Mesothelial cell of epicardium (in vitro differentiated cells): Measurements from ENCODE around the gene INSIG2. TPM values are rescaled to one million over a fixed set of nuclear protein-coding genes. Genes with fewer than 3 reads are reported as not detected.

Source experiments
- DNase-seq, 2 experiments: peaks; one replicate each; pipeline ENCODE4 v3.0.0; 2021; ENCODE audit warnings: low spot score in 2 of 2; ENCODE audit not compliant: unreplicated experiment in 2 of 2
- H3K27ac Mint-ChIP-seq: 2 replicates; pipeline ENCODE4 v1.8.0; 2021; ENCODE audit warnings: mixed read lengths
- H3K27me3 Mint-ChIP-seq: 2 replicates; pipeline ENCODE4 v1.8.0; 2021; ENCODE audit warnings: low read depth, mixed read lengths
- H3K36me3 Mint-ChIP-seq: 2 replicates; pipeline ENCODE4 v1.8.0; 2021; ENCODE audit warnings: mixed read lengths
- H3K4me1 Mint-ChIP-seq: 2 replicates; pipeline ENCODE4 v1.8.0; 2021; ENCODE audit warnings: mixed read lengths
- H3K4me3 Mint-ChIP-seq: 2 replicates; pipeline ENCODE4 v1.8.0; 2021; ENCODE audit warnings: mild to moderate bottlenecking, moderate library complexity, mixed read lengths
- H3K9me3 Mint-ChIP-seq: 2 replicates; pipeline ENCODE4 v1.8.0; 2021; ENCODE audit warnings: mixed read lengths
- CTCF ChIP-seq: fragments of 200-600 bp; sonication (generic); IDR thresholded peaks from one replicate; pipeline ENCODE4 v1.5.0; 2021; ENCODE audit warnings: antibody characterized with exemption; ENCODE audit not compliant: unreplicated experiment
- total RNA-seq: library from RNA; stranded (reverse); gene quantifications from 3 replicates; pipeline ENCODE4 v1.2.1, GENCODE V29; 2021

INSIG2 gene
- total RNA-seq, 1 donor from 2014 or later = 22.5 TPM

- Mint-ChIP-seq H3K4me3 (no peak overlapping the region), H3K9me3 (no peaks in the 10 kb centered on the region), H3K4me1 (peaks cover 31% of the 10 kb centered on the region), H3K27ac (no peak overlapping the region), H3K27me3 (peaks cover 58% of the 10 kb centered on the region), H3K36me3 (no peaks in the 10 kb centered on the region)
- DNase-seq = no peak
- no peak for TF ChIP-seq CTCF
These were observed 37.3 kb upstream of the INSIG2 start for GRCh38 chr2:118050974-118051373.

GRCh38 chr2:118051826-118052358 lies 36.4 kb upstream of the INSIG2 start:
- Mint-ChIP-seq H3K36me3 (no peaks in the 10 kb centered on the region), H3K9me3 (no peaks in the 10 kb centered on the region), H3K4me1 (peaks cover 31% of the 10 kb centered on the region), H3K4me3 (no peak overlapping the region), H3K27ac (no peak overlapping the region), H3K27me3 (peaks cover 67% of the 10 kb centered on the region)
- no peak for DNase-seq
- no peak for TF ChIP-seq CTCF

GRCh38 chr2:118052474-118052873 lies 35.8 kb upstream of the INSIG2 start:
- H3K27me3 Mint-ChIP-seq = peaks cover 72% of the 10 kb centered on the region
- TF ChIP-seq CTCF = no peak
- no peak overlapping the region for H3K27ac Mint-ChIP-seq
- DNase-seq = no peak
- H3K9me3 Mint-ChIP-seq = no peaks in the 10 kb centered on the region
- peaks cover 26% of the 10 kb centered on the region for H3K4me1 Mint-ChIP-seq
- no peak overlapping the region for H3K4me3 Mint-ChIP-seq
- H3K36me3 Mint-ChIP-seq = no peaks in the 10 kb centered on the region

- H3K4me1 Mint-ChIP-seq = peaks cover 22% of the 10 kb centered on the region
- H3K9me3 Mint-ChIP-seq = no peaks in the 10 kb centered on the region
- H3K4me3 Mint-ChIP-seq = no peak overlapping the region
- no peak for DNase-seq
- TF ChIP-seq CTCF = no peak
- H3K36me3 Mint-ChIP-seq = no peaks in the 10 kb centered on the region
- no peak overlapping the region for H3K27ac Mint-ChIP-seq
- H3K27me3 Mint-ChIP-seq = peaks cover 75% of the 10 kb centered on the region
These were observed 34.6 kb upstream of the INSIG2 start for GRCh38 chr2:118053681-118054080.

- Mint-ChIP-seq H3K4me1 (peaks cover 22% of the 10 kb centered on the region), H3K4me3 (no peak overlapping the region), H3K27ac (no peak overlapping the region), H3K9me3 (no peaks in the 10 kb centered on the region), H3K27me3 (peaks cover 78% of the 10 kb centered on the region), H3K36me3 (no peaks in the 10 kb centered on the region)
- no peak for TF ChIP-seq CTCF
- DNase-seq = no peak
These were observed 33.9 kb upstream of the INSIG2 start for GRCh38 chr2:118054213-118055008.
